ENCODE results near the gene MYH6. TPM values are rescaled to one million over a fixed set of nuclear protein-coding genes. Genes with fewer than 3 reads are reported as not detected.

Gene MYH6
- total and polyA plus RNA-seq, 2 of the 13 experiments (the other 11 are each of a cell fraction or from before 2014, with no cell fraction given), result 0.01 TPM; not detected in 1

GRCh38 chr14:23454445-23454856 lies 46.4 kb upstream of the MYH6 start (continued):
- TF ChIP-seq ARID5B (CRISPR knock-in tag; IDR thresholded peaks at IDR 0.05), result peak; percentile 77
- TF ChIP-seq ZBTB34 (CRISPR knock-in tag; IDR thresholded peaks at IDR 0.05), result no peak
- TF ChIP-seq GABPA (IDR thresholded peaks at IDR 0.05; ENCODE audit: low read depth, low read length), result no peak
- TF ChIP-seq GABPA (CRISPR knock-in tag; IDR thresholded peaks at IDR 0.05; ENCODE audit: low read depth), result 0 out of 2 replicates have a peak, but pooled peaks have one; percentile 41
- TF ChIP-seq SP5 (CRISPR knock-in tag; IDR thresholded peaks at IDR 0.05; ENCODE audit: borderline replicate concordance, low read depth), result peak; percentile 16; the same call in 1 of the 2 replicates
- TF ChIP-seq TEAD3 (CRISPR knock-in tag; optimal IDR thresholded peaks at IDR 0.05; ENCODE audit: borderline replicate concordance), result peak; percentile 74
- 0 out of 2 replicates have a peak, but pooled peaks have one; percentile 59 for TF ChIP-seq ZSCAN29 (CRISPR knock-in tag; conservative IDR thresholded peaks at IDR 0.05)
- TF ChIP-seq PPARG (CRISPR knock-in tag; conservative IDR thresholded peaks at IDR 0.05), result 0 out of 2 replicates have a peak, but pooled peaks have one; percentile 34
- TF ChIP-seq ZNF644 (CRISPR knock-in tag; IDR thresholded peaks at IDR 0.05; ENCODE audit: low read depth), result 0 out of 2 replicates have a peak, but pooled peaks have one; percentile 59
- peak; percentile 23; the same call in 1 of the 2 replicates for TF ChIP-seq ZNF580 (CRISPR knock-in tag; IDR thresholded peaks at IDR 0.05; ENCODE audit: borderline replicate concordance, low read depth)
- no peak for TF ChIP-seq KLF15 (CRISPR knock-in tag; IDR thresholded peaks at IDR 0.05; ENCODE audit: borderline replicate concordance)
- TF ChIP-seq ZMYM3 (CRISPR knock-in tag; IDR thresholded peaks at IDR 0.05), result peak; percentile 70; the same call in 1 of the 2 replicates
- TF ChIP-seq ZNF510 (CRISPR knock-in tag; IDR thresholded peaks at IDR 0.05; ENCODE audit: low read depth), result no peak
- peak; percentile 71; the same call in 1 of the 2 replicates for TF ChIP-seq RXRB (CRISPR knock-in tag; IDR thresholded peaks at IDR 0.05; ENCODE audit: borderline replicate concordance)
- TF ChIP-seq IRF2 (CRISPR knock-in tag; IDR thresholded peaks at IDR 0.05), result peak; percentile 60; the same call in 1 of the 2 replicates
- 0 out of 2 replicates have a peak, but pooled peaks have one; percentile 27 for TF ChIP-seq MYNN (CRISPR knock-in tag; IDR thresholded peaks at IDR 0.05; ENCODE audit: low read depth)
- TF ChIP-seq HMGXB4 (CRISPR knock-in tag; IDR thresholded peaks at IDR 0.05; ENCODE audit: borderline replicate concordance in 1 of 2, low read depth in 1 of 2), result no peak
